ENCODE data around the gene MEG3.

MEG3 gene

DNA sequence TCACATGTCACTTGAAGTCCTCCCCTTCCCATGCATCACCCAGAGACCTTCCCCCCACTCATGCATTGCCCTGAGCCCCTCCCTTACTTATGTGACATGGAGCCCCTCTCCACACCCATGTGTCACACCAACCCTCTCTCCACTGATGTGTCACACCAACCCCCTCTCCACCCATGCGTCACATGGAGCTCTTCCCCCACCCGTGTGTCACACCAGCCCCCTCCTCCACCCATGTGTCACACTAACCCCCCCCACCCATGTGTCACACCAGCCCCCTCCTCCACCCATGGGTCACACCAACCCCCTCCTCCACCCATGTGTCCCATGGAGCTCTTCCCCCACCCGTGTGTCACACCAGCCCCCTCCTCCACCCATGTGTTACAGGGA is 47.2 kb downstream of the MEG3 start:
- DNase-seq (ENCODE audit: insufficient read length, low spot score) (no peak), FAIRE-seq (no peak)
- no peak for TF ChIP-seq CTCF (IDR thresholded peaks at IDR 0.05; ENCODE audit: insufficient read depth, missing control alignments)

DNA sequence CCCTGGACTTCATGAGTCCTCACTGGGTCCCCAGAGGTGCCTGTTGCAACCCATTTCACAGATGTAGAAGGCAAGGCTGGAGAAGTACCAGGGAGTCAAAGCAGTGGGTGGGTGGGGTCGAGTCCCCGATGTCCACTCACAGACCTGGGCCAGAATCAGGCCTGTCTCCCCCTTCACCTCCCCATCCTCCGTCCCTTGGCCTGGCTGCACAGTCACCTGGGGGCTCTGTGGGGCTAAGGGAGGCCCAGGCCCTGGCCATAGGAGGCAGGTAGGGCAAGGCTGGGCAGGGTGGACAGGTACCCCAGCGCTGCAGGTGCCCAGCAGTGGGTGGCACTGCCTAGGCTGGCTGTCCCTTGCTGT is 48.1 kb downstream of the MEG3 start:
- FAIRE-seq (no peak), DNase-seq (ENCODE audit: insufficient read length, low spot score) (no peak)
- no peak for TF ChIP-seq CTCF (IDR thresholded peaks at IDR 0.05; ENCODE audit: insufficient read depth, missing control alignments)

- TF ChIP-seq CTCF (IDR thresholded peaks at IDR 0.05; ENCODE audit: insufficient read depth, missing control alignments) = no peak
- DNase-seq (ENCODE audit: insufficient read length, low spot score) (no peak), FAIRE-seq (no peak)
Measured at GRCh38 chr14:100874411-100875091, 48.6 kb downstream of the MEG3 start.

- TF ChIP-seq CTCF (IDR thresholded peaks at IDR 0.05; ENCODE audit: insufficient read depth, missing control alignments) = no peak
- no peak for FAIRE-seq
- DNase-seq (ENCODE audit: insufficient read length, low spot score) = no peak
Measured at GRCh38 chr14:100875126-100875525, 49.2 kb downstream of the MEG3 start.

DNA sequence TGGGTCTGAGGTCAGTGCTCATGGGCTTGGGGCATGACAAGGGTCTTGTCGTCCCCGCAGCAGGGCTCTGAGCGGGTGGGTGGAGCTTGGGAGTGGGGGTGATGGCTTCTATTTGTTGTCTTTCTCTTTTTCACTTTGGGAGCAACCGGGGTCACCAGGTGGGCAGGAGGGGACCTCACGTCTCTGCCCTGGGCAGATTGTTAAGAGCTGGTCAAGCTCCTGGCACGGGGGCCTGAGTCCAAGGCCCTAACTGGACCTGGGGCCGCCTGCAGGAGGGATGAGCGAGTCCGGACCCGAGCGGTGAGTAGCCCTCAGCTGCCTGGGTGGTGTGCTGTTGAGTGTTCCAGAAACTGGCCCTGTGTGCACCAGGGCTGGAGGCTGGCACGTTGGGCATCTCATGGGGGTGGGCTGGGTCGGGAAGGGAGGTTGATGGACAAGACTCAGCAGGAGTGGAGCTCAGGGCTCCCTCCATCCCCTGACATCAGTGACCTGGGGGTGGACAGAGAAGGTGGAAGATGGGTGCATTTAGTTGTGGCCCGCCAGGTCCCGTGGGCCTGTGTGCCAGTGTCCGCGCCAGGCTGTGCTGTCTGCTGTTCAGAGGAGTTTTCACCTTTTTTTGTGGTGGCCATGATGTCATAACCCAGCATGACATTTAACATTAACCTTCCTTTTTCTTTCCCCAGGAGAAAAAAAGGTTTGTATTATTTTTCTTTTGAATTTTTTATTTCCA is 50.1 kb downstream of the MEG3 start:
- DNase-seq (ENCODE audit: insufficient read length, low spot score) = no peak
- FAIRE-seq = no peak
- TF ChIP-seq CTCF (IDR thresholded peaks at IDR 0.05; ENCODE audit: insufficient read depth, missing control alignments) = no peak

DNA sequence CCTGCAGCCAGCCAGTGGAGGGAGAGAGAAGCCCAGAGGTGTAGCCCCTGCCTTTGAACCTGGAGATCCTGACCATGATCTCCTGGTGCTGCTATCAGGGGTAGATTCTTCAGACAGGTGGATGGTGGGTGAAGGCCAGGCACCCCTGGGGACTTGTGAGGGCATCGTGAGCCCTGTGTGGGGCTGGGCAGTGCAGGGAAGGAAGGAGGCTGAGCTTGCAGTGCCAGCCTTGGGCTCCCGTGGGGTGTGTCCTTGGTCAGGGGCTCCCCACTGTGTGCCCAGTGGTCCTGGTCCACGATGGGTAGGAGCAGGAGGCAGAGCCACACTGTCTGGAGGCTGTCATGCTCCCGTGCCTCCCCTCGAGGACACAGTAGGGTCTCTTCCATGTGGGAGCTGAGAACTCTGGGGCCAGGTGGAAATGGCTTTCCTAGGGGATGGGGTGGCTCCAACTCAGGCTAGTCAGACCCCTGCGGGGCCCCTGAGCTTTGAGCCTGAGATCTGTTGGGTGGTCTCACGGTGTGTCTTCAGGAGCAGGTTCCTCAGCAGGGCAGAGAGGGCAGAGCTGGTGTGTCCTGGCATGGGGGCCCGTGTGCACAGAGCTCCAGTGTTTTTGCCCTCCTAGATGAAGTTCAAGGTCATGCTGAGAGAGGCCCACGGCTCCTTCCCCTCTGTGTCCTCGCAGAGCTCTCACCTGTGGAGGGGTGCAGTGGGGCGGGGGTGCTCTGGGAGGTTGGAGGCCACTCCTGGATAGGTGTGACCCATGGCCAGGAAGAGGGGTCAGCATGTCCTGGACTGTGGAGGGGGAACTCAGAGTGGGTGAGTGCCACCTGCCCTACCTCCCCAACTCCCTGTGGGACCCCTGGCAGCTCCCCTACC is 52.6 kb downstream of the MEG3 start:
- FAIRE-seq (no peak), DNase-seq (ENCODE audit: insufficient read length, low spot score) (no peak)
- TF ChIP-seq CTCF (IDR thresholded peaks at IDR 0.05; ENCODE audit: insufficient read depth, missing control alignments) = no peak

All from D721Med (cell line).